Muscle of back (tissue), 10 donors: ENCODE results near the gene HDAC6. TPM values are rescaled to one million over a fixed set of nuclear protein-coding genes. Genes with fewer than 3 reads are reported as not detected.

Experiments used
- polyA plus RNA-seq, 10 donors: library from polyadenylated mRNA; unstranded; fragments of 120-200 nt; gene quantifications; one replicate each; pipeline ENCODE4 v1.2.1, GENCODE V29; 2013; ENCODE audit not compliant: insufficient read length in 10 of 10

HDAC6 gene
- polyA plus RNA-seq, 10 donors = 76.5 to 118 (median 95.7) TPM

Other genes with a start within 250 kb of the HDAC6 start
- gene RBM3, start 227.6 kb upstream of the HDAC6 start, polyA plus RNA-seq = 100 to 1,000 TPM; 227 to 395 (median 356) TPM
- 100 to 1,000 TPM in 2 of 10 donors, 10 to 100 TPM in 8; 83.4 to 115 (median 94.9) TPM for gene WDR13, start 204.6 kb upstream of the HDAC6 start, polyA plus RNA-seq
- 1 to 10 TPM; 3.0 to 8.0 (median 3.9) TPM for gene WAS, start 118.3 kb upstream of the HDAC6 start, polyA plus RNA-seq
- 1 to 10 TPM; 3.2 to 5.5 (median 3.9) TPM for gene SUV39H1, start 105.3 kb upstream of the HDAC6 start, polyA plus RNA-seq
- gene GLOD5, start 40.3 kb upstream of the HDAC6 start, polyA plus RNA-seq = not detected
- 1 to 10 TPM in 2 of 10 donors, under 1 TPM in 8; 0.28 to 1.9 (median 0.65) TPM for gene GATA1, start 15.5 kb upstream of the HDAC6 start, polyA plus RNA-seq
- not detected for gene ERAS, start 24.4 kb downstream of the HDAC6 start, polyA plus RNA-seq
- under 1 TPM in 6 of 10 donors, not detected in 4; 0.15 to 0.76 (median 0.22) TPM for gene PCSK1N, start 33.5 kb downstream of the HDAC6 start, polyA plus RNA-seq
- 10 to 100 TPM; 24.1 to 39.0 (median 30.1) TPM for gene TIMM17B, start 95.7 kb downstream of the HDAC6 start, polyA plus RNA-seq
- gene PQBP1, start 95.9 kb downstream of the HDAC6 start, polyA plus RNA-seq = 10 to 100 TPM; 45.2 to 72.5 (median 57.7) TPM
- gene SLC35A2, start 109.6 kb downstream of the HDAC6 start, polyA plus RNA-seq = 10 to 100 TPM; 12.9 to 20.8 (median 16.2) TPM
- gene PIM2, start 117.0 kb downstream of the HDAC6 start, polyA plus RNA-seq = 1 to 10 TPM; 1.3 to 9.1 (median 2.1) TPM
- gene OTUD5, start 155.5 kb downstream of the HDAC6 start, polyA plus RNA-seq = 10 to 100 TPM; 31.5 to 41.9 (median 34.9) TPM
- gene KCND1, start 169.8 kb downstream of the HDAC6 start, polyA plus RNA-seq = 1 to 10 TPM in 6 of 10 donors, under 1 TPM in 4; 0.87 to 2.2 (median 1.3) TPM
- gene GRIPAP1, start 200.2 kb downstream of the HDAC6 start, polyA plus RNA-seq = 10 to 100 TPM; 16.9 to 34.3 (median 23.9) TPM
- 10 to 100 TPM; 17.6 to 26.0 (median 21.0) TPM for gene TFE3, start 241.3 kb downstream of the HDAC6 start, polyA plus RNA-seq